ENCODE data around the gene CHCHD6. TPM values are rescaled to one million over a fixed set of nuclear protein-coding genes. Genes with fewer than 3 reads are reported as not detected.

The CHCHD6 gene
- total and polyA plus RNA-seq, 2 of the 4 experiments (the other 2 are of a cell fraction) = 18.8 to 28.9 TPM

DNA sequence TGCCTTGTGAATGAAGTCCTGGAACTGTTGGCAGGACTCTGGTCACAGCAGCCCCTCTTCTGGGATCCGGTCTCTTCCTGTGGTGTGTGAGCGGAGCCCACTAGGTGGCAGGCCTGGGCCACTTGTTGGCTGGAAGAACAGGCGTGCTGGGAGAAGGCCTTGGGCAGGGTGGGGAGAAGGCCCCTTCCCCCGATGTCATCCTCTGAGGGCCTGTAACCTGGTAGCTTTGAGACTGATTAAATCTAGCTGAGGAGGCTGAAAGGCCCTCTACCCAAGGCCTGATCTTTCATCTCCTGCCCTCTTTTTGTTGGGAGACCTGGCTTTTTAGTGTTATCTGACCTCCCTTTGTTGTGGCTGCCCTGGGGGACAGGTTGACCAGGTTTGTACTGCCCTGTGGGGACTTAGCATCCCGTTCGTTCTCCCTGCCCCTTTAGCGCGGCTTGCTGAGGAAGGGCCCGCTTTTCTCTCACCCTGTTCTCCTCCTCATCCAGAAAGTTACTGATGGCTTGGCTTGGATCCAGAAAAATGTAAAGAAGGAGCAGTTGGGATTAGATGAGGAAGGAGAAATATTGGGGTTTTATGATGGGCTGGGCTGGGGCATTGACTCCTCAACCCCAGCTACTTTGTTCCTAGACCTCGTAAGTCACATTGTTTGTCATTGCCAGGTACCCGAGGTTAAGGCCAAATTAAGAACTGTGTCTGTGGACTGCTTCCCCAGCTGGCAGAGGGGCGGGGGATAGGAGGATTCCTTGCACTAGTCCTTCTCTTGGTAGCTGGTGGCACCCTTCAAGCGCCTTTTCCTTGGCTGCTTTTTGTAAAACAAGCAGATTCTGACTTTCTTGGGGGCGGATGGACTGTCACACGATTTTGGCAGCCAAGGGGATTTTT is 48.5 kb downstream of the CHCHD6 start:
- in situ Hi-C loops (cut with MboI; ENCODE audit: low sequenced_read_pairs) = loop anchor here (5.0 to 10.0 kb wide), 2 partner anchors 230 to 702 kb away; partner anchors contain the start of gene PLXNA1
- peaks cover 10% of the 10 kb centered on the region; the same call in 1 of the 2 replicates for H3K9me1 ChIP-seq (ENCODE audit: insufficient read depth, low read length)
- H4K91ac ChIP-seq (ENCODE audit: insufficient read depth, low read depth, low read length) = peak overlapping the region; percentile 71
- peak overlapping the region; percentile 35 for H4K5ac ChIP-seq (ENCODE audit: low read depth, low read length)
- peak overlapping the region in 1 of 2 experiments; percentile 50; a peak in 2 of 4 replicates for H4K8ac ChIP-seq (ENCODE audit: low read depth in 2 of 2, low read length in 2 of 2)
- peak overlapping the region; percentile 39; the same call in 1 of the 2 replicates for H3K18ac ChIP-seq (ENCODE audit: low read depth, low read length)
- H3K56ac ChIP-seq (ENCODE audit: extremely low read depth, insufficient read depth, low read length) = 0 out of 2 replicates have a peak overlapping the region, but pooled peaks have one; percentile 34
- peak overlapping the region; percentile 76 for H3K4ac ChIP-seq (ENCODE audit: low read depth, low read length)
- H3K36me3 ChIP-seq (ENCODE audit: control insufficient read depth, insufficient read depth, low read length) = no peaks in the 10 kb centered on the region
- no peaks in the 10 kb centered on the region for H3K27me3 ChIP-seq (ENCODE audit: control insufficient read depth, insufficient read depth, low read length)
- BruUV-seq (replicated peaks) = no TSS peak
- H2AK9ac ChIP-seq (replicated peaks; ENCODE audit: low read depth, low read length, poor library complexity) = peak overlapping the region; percentile 82
- DNase-seq (peak; percentile 78), ATAC-seq (ENCODE audit: low read depth) (peak; percentile 89)
- peak overlapping the region; percentile 15 for H2BK5ac ChIP-seq (ENCODE audit: low read depth, low read length, poor library complexity, severe bottlenecking)
- 57% methylated on average over 2 of the region's 15 CpGs; no CpG with 5 or more reads in 1 of the 2 experiments for WGBS, 2 experiments (ENCODE audit: extremely low coverage in 2 of 2, insufficient read length in 1 of 2)
- H3K9ac ChIP-seq (ENCODE audit: low read depth, low read length) = no peak overlapping the region
- peak overlapping the region; percentile 82 for H2BK20ac ChIP-seq (ENCODE audit: low read depth, low read length)
- CTCF ChIA-PET = interaction anchor here (0.6 to 2.6 kb wide), 15 partner anchors 9 to 703 kb away, joined by 3 to 14 read pairs (median 3); partner anchors contain the start of gene PLXNA1
- H2AK5ac ChIP-seq (ENCODE audit: low read depth, low read length) = peak overlapping the region; percentile 80; the same call in 1 of the 2 replicates
- peak overlapping the region; percentile 10 for H3K14ac ChIP-seq (replicated peaks; ENCODE audit: low read depth, low read length)
- H4K20me1 ChIP-seq (ENCODE audit: insufficient read depth, low read length) = no peaks in the 10 kb centered on the region
- H3K79me1 ChIP-seq (ENCODE audit: low read depth in 1 of 2, low read length in 2 of 2) = peaks cover 5 to 10% of the 10 kb centered on the region in 2 experiments; a peak in 3 of 4 replicates
- peak overlapping the region; percentile 13; the same call in 1 of the 2 replicates for H3K27ac ChIP-seq (ENCODE audit: insufficient read depth, low read length)
- no peak overlapping the region for H3K4me3 ChIP-seq (ENCODE audit: insufficient read depth, low read depth, low read length)
- H2BK15ac ChIP-seq (ENCODE audit: low read depth, low read length) = peak overlapping the region; percentile 28; the same call in 1 of the 3 replicates
- peak overlapping the region; percentile 84 for H2BK120ac ChIP-seq (ENCODE audit: low read depth, low read length)
- dilution Hi-C loops (cut with HindIII; ENCODE audit: low sequenced_read_pairs, unreplicated experiment) = no loop called here
- H3K23ac ChIP-seq (ENCODE audit: low read depth, low read length) = peak overlapping the region; percentile 9
- H3K9me3 ChIP-seq (ENCODE audit: control insufficient read depth, insufficient read depth, low read length) = no peaks in the 10 kb centered on the region
- peaks cover 17% of the 10 kb centered on the region for H3K4me1 ChIP-seq (ENCODE audit: control insufficient read depth, insufficient read depth, low read length)
- POLR2A ChIA-PET (ENCODE audit: unreplicated experiment) = interaction anchor here (1.4 kb wide), 1 partner anchor 98 kb away, joined by 4 read pairs; no protein-coding TSS in a partner anchor
- intact Hi-C loops (cut with micrococcal nuclease) = loop anchor here (1.0 to 5.0 kb wide), 9 partner anchors 74 to 792 kb away; partner anchors contain the start of gene CHST13
- H3K4me2 ChIP-seq (ENCODE audit: low read depth, low read length) = peak overlapping the region; percentile 29; the same call in 1 of the 2 replicates
- peak overlapping the region; percentile 44 for H2AFZ ChIP-seq (replicated peaks; ENCODE audit: low read length, poor library complexity)
- peak; percentile 66; the same call in 1 of the 2 replicates for TF ChIP-seq MXI1 (IDR thresholded peaks at IDR 0.05; ENCODE audit: borderline replicate concordance, low read depth, low read length)
- TF ChIP-seq RCOR1 (IDR thresholded peaks at IDR 0.05; ENCODE audit: insufficient replicate concordance, low read length) = no peak
- TF ChIP-seq MAZ (IDR thresholded peaks at IDR 0.05; ENCODE audit: borderline replicate concordance, low read depth, low read length) = peak; percentile 71; the same call in 1 of the 2 replicates
- TF ChIP-seq RFX5 (IDR thresholded peaks at IDR 0.05; ENCODE audit: low read depth, low read length) = no peak
- TF ChIP-seq POLR2A (IDR thresholded peaks at IDR 0.05; ENCODE audit: low read depth, low read length) = no peak
- TF ChIP-seq CHD1 (IDR thresholded peaks at IDR 0.05; ENCODE audit: low read depth, low read length) = no peak
- peak; percentile 31; the same call in 1 of the 2 replicates for TF ChIP-seq BHLHE40 (IDR thresholded peaks at IDR 0.05; ENCODE audit: low read depth, low read length)
- peak; percentile 97 for TF ChIP-seq CTCF (conservative IDR thresholded peaks at IDR 0.05; ENCODE audit: low read depth, low read length)
- no peak for TF ChIP-seq FOS (IDR thresholded peaks at IDR 0.05; ENCODE audit: low read depth, low read length)
- no peak for TF ChIP-seq ELK1 (IDR thresholded peaks at IDR 0.05; ENCODE audit: borderline replicate concordance, low read depth, low read length)
- TF ChIP-seq MAFK (IDR thresholded peaks at IDR 0.05; ENCODE audit: low read depth, low read length) = no peak
- TF ChIP-seq SMC3 (IDR thresholded peaks at IDR 0.05; ENCODE audit: low read depth, low read length) = peak; percentile 92
- no peak for TF ChIP-seq NFE2L2 (IDR thresholded peaks at IDR 0.05; ENCODE audit: low read depth, low read length)

All from IMR-90 (cell line).